ENCODE measurements around the gene CCDC93. TPM values are rescaled to one million over a fixed set of nuclear protein-coding genes. Genes with fewer than 3 reads are reported as not detected.

The CCDC93 gene
- total and polyA plus RNA-seq, 2 experiments from 2014 or later = 12.8 to 15.9 TPM

GRCh38 chr2:117956036-117956796 lies 57.7 kb downstream of the CCDC93 start:
- Histone ChIP-seq H3K9ac (no peak overlapping the region), H3K9me3 (ENCODE audit: low read depth) (no peaks in the 10 kb centered on the region), H3K4me2 (ENCODE audit: unreplicated experiment) (no peak overlapping the region), H3K27ac (no peak overlapping the region), H3F3A (ENCODE audit: insufficient read depth) (peaks cover 28% of the 10 kb centered on the region), H3K36me3 (ENCODE audit: low read depth) (peaks cover 39% of the 10 kb centered on the region), H3K4me3 (no peak overlapping the region), H3K79me2 (ENCODE audit: insufficient read depth) (no peaks in the 10 kb centered on the region), H3K4me1 (ENCODE audit: insufficient read depth) (peaks cover 37% of the 10 kb centered on the region), H3K9me2 (ENCODE audit: insufficient read depth) (no peaks in the 10 kb centered on the region), H4K20me1 (ENCODE audit: insufficient read depth) (no peaks in the 10 kb centered on the region), H2AFZ (no peak overlapping the region), H3K27me3 (replicated peaks; ENCODE audit: insufficient read depth) (no peaks in the 10 kb centered on the region)
- DNase-seq = no peak
- WGBS, 2 experiments (ENCODE audit: low coverage in 1 of 2, low lambda C conversion rate in 2 of 2, missing lambda C conversion rate in 2 of 2) = 90 to 92% methylated on average over 1 of the region's 1 CpG
- in situ Hi-C loops (cut with MboI) = no loop called here
- TF ChIP-seq EZH2phosphoT487 (IDR thresholded peaks at IDR 0.05; ENCODE audit: insufficient read depth, low read depth) (no peak), EZH2 (IDR thresholded peaks at IDR 0.05; ENCODE audit: insufficient read depth, poor library complexity, severe bottlenecking) (no peak)

GRCh38 chr2:117953231-117953630 lies 60.6 kb downstream of the CCDC93 start:
- no peak for TF ChIP-seq EZH2phosphoT487 (IDR thresholded peaks at IDR 0.05; ENCODE audit: insufficient read depth, low read depth)
- TF ChIP-seq EZH2 (IDR thresholded peaks at IDR 0.05; ENCODE audit: insufficient read depth, poor library complexity, severe bottlenecking) = no peak
- Histone ChIP-seq H3K9me3 (ENCODE audit: low read depth) (no peaks in the 10 kb centered on the region), H3K36me3 (ENCODE audit: low read depth) (peaks cover 56% of the 10 kb centered on the region), H3K27ac (no peak overlapping the region), H3F3A (ENCODE audit: insufficient read depth) (peaks cover 2% of the 10 kb centered on the region; the same call in 1 of the 2 replicates), H2AFZ (no peak overlapping the region), H3K79me2 (ENCODE audit: insufficient read depth) (no peaks in the 10 kb centered on the region), H4K20me1 (ENCODE audit: insufficient read depth) (no peaks in the 10 kb centered on the region), H3K9ac (no peak overlapping the region), H3K27me3 (replicated peaks; ENCODE audit: insufficient read depth) (no peaks in the 10 kb centered on the region), H3K4me1 (ENCODE audit: insufficient read depth) (peaks cover 12% of the 10 kb centered on the region), H3K4me3 (no peak overlapping the region), H3K9me2 (ENCODE audit: insufficient read depth) (no peaks in the 10 kb centered on the region), H3K4me2 (ENCODE audit: unreplicated experiment) (no peak overlapping the region)
- in situ Hi-C loops (cut with MboI) = no loop called here
- DNase-seq = no peak

GRCh38 chr2:117952701-117953100 lies 61.2 kb downstream of the CCDC93 start:
- Histone ChIP-seq H3K4me2 (ENCODE audit: unreplicated experiment) (no peak overlapping the region), H3K79me2 (ENCODE audit: insufficient read depth) (no peaks in the 10 kb centered on the region), H2AFZ (no peak overlapping the region), H3K9ac (no peak overlapping the region), H3F3A (ENCODE audit: insufficient read depth) (0 out of 2 replicates have a peak, but pooled peaks cover 4% of the 10 kb centered on the region), H3K4me1 (ENCODE audit: insufficient read depth) (peaks cover 8% of the 10 kb centered on the region; the same call in 1 of the 2 replicates), H3K4me3 (no peak overlapping the region), H4K20me1 (ENCODE audit: insufficient read depth) (no peaks in the 10 kb centered on the region), H3K27ac (no peak overlapping the region), H3K27me3 (replicated peaks; ENCODE audit: insufficient read depth) (no peaks in the 10 kb centered on the region), H3K9me3 (ENCODE audit: low read depth) (no peaks in the 10 kb centered on the region), H3K36me3 (ENCODE audit: low read depth) (peaks cover 60% of the 10 kb centered on the region), H3K9me2 (ENCODE audit: insufficient read depth) (no peaks in the 10 kb centered on the region)
- DNase-seq = no peak
- TF ChIP-seq EZH2 (IDR thresholded peaks at IDR 0.05; ENCODE audit: insufficient read depth, poor library complexity, severe bottlenecking) = no peak
- no peak for TF ChIP-seq EZH2phosphoT487 (IDR thresholded peaks at IDR 0.05; ENCODE audit: insufficient read depth, low read depth)
- in situ Hi-C loops (cut with MboI) = no loop called here

GRCh38 chr2:117952228-117952627 lies 61.6 kb downstream of the CCDC93 start:
- Histone ChIP-seq H3K9me3 (ENCODE audit: low read depth) (no peaks in the 10 kb centered on the region), H3K4me1 (ENCODE audit: insufficient read depth) (0 out of 2 replicates have a peak, but pooled peaks cover 8% of the 10 kb centered on the region), H3K27me3 (replicated peaks; ENCODE audit: insufficient read depth) (no peaks in the 10 kb centered on the region), H3K4me3 (no peak overlapping the region), H3K36me3 (ENCODE audit: low read depth) (peaks cover 59% of the 10 kb centered on the region), H2AFZ (no peak overlapping the region), H3K9me2 (ENCODE audit: insufficient read depth) (no peaks in the 10 kb centered on the region), H3K9ac (no peak overlapping the region), H3F3A (ENCODE audit: insufficient read depth) (0 out of 2 replicates have a peak, but pooled peaks cover 6% of the 10 kb centered on the region), H3K79me2 (ENCODE audit: insufficient read depth) (no peaks in the 10 kb centered on the region), H3K4me2 (ENCODE audit: unreplicated experiment) (no peak overlapping the region), H3K27ac (no peak overlapping the region), H4K20me1 (ENCODE audit: insufficient read depth) (no peaks in the 10 kb centered on the region)
- no peak for DNase-seq
- WGBS, 2 experiments (ENCODE audit: low coverage in 1 of 2, low lambda C conversion rate in 2 of 2, missing lambda C conversion rate in 2 of 2) = 61% methylated on average over 4 of the region's 4 CpGs
- TF ChIP-seq EZH2phosphoT487 (IDR thresholded peaks at IDR 0.05; ENCODE audit: insufficient read depth, low read depth) (no peak), EZH2 (IDR thresholded peaks at IDR 0.05; ENCODE audit: insufficient read depth, poor library complexity, severe bottlenecking) (no peak)
- in situ Hi-C loops (cut with MboI) = no loop called here
